Stimulated activated CD8-positive, alpha-beta memory T cell treated with anti-CD3 and anti-CD28 coated beads, Interleukin-12 subunit alpha, Interleukin-12 subunit beta, amount 100 ng/mL, for 24 hours (primary cell): Measurements from ENCODE around the gene TRIM28.

Experiments used
- DNase-seq: peaks from one replicate; pipeline ENCODE4 v3.0.0-alpha.2; 2020; ENCODE audit errors: extremely low read depth

Gene TRIM28

DNA sequence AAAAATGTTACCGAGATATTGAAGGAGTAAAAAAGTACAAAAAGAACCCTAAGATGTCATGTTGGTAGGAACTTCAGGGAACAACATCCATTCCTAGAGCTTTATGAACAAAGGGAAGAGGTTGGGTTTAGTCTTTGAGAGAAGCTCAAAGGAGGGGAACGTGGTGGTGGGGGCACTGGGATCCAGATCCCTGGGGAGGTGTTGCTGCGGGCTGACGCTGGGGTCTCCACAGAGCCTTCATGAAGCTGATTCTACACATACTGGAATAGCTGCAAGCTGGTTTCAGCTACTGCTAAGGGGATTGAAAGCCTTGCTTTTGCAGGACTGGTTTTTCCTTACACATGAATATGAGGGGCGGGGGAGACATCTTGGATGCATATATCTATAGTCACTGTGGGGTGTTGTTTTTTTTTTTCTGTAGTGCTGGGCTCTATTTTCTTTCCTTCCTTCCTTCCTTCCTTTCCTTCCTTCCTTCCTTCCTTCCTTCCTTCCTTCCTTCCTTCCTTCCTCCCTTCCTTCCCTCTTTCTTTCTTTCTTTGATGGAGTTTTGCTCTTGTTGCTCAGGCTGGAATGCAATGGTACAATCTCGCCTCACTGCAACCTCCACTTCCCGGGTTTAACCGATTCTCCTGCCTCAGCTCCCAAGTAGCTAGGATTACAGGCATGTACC is 35.7 kb downstream of the TRIM28 start:
- no peak for DNase-seq

- peak; percentile 69 for DNase-seq
Measured at GRCh38 chr19:58581227-58582141, 37.6 kb downstream of the TRIM28 start.

DNA sequence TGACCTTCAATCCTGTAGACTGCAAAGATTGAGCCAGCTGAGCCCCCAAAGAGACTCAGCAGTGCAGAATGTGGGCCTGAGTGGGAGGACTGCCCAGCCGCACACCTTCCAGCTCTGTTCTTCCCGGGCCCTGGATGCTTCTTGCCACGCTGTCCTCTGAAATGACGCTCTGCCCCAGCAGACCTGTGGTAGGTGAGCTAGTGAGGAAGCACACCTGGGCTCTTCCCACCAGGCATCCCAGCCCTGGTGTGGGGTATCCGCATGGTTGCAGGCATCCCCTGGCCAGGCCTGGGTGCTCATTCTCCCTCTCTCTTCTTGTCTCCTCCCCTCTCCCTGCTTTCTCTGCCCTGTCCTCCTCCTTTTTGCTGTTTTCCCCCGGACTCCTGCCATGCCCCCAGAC is 39.1 kb downstream of the TRIM28 start:
- no peak for DNase-seq

DNA sequence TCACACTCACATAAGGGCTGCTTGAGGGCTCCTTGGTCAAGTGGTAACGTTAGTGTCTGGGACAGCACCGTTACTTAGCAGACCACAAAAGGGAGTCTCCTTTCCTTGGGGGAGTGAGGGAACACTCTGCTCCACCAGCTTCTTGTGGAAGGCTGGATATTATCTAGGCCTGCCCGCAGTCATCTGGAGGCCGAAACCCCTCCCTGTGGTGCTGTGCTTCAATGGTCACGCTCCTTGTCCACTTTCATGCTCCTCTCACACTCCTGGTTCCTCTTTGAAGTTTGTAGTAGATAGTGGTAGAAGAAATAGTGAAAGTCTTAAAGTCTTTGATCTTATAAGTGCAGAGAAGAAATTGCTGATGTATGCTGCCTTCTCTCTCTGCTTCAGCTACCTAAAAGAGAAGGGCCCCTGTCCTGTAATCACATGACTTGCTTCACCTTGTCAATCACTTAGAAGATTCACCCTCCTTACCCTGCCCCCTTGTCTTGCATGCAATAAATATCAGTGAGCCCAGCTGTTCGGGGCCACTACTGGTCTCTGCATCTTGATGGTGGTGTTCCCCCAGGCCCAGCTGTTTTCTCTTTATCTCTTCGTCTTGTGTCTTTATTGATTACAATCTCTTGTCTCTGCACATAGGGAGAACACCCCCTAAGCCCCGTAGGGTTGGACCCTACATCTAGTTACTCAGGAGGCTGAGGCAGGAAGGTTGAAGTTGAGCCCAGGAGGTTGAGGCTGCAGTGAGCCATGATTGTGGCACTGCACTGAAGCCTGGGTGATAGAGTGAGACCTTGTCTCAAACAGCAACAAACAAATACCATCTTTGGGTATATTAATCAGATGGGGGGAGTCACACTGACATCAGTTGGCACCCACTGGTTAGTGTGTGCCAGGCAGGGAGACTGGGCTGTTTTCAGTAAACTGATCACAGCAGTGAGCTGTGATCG is 40.9 kb downstream of the TRIM28 start:
- DNase-seq: no peak

- no peak for DNase-seq
Measured at GRCh38 chr19:58585442-58586132, 41.7 kb downstream of the TRIM28 start.

- DNase-seq: no peak
Measured at GRCh38 chr19:58586133-58586765, 42.4 kb downstream of the TRIM28 start.
